K562 (cell line): Measurements from ENCODE around the gene NQO2. TPM values are rescaled to one million over a fixed set of nuclear protein-coding genes. Genes with fewer than 3 reads are reported as not detected.

Experiments used
- CEBPG ChIP-seq, 3 experiments: fragments of 200-800 bp in 1 of 3; sonication (Bioruptor generic) in 1 of 3; sonication (generic) in 1 of 3; formaldehyde crosslinking in 1 of 3; IDR thresholded peaks in 2 of 3; conservative IDR thresholded peaks in 1 of 3; 2 replicates each; pipeline versions ENCODE4 v1.6.1 to v1.8.0; 2016 to 2022; ENCODE audit warnings: missing compliant biosample characterization in 2 of 3, missing genetic modification characterization in 2 of 3, mild to moderate bottlenecking in 1 of 3, missing genetic modification reagents in 1 of 3
- DIDO1 ChIP-seq: fragments of 450-650 bp; IDR thresholded peaks from 2 replicates; pipeline ENCODE4 v1.6.1; 2016; ENCODE audit warnings: low read depth, missing biosample characterization, missing genetic modification characterization
- E2F1 ChIP-seq: sonication (generic); formaldehyde crosslinking; IDR thresholded peaks from 2 replicates; pipeline ENCODE4 v1.8.1; 2023; ENCODE audit warnings: mild to moderate bottlenecking, missing genetic modification reagents, moderate library complexity
- FOXK1 ChIP-seq: sonication (generic); formaldehyde crosslinking; IDR thresholded peaks from 2 replicates; pipeline ENCODE4 v1.8.0; 2022; ENCODE audit warnings: missing genetic modification reagents, mild to moderate bottlenecking, borderline replicate concordance
- GATAD2A ChIP-seq: fragments of 450-650 bp; IDR thresholded peaks from 2 replicates; pipeline ENCODE4 v1.6.1; 2017
- GATAD2B ChIP-seq: fragments of 450-650 bp; IDR thresholded peaks from 2 replicates; pipeline ENCODE4 v1.6.1; 2017; ENCODE audit warnings: mild to moderate bottlenecking, borderline replicate concordance
- KDM5B ChIP-seq: fragments of 200-600 bp; sonication (generic); IDR thresholded peaks from 2 replicates; pipeline ENCODE4 v1.6.1; 2012; ENCODE audit warnings: low read depth, mild to moderate bottlenecking, moderate library complexity, low read length, control low read depth, inconsistent platforms; ENCODE audit not compliant: insufficient replicate concordance
- MYBL2 ChIP-seq, 2 experiments: fragments of 450-650 bp in 1 of 2; sonication (generic) in 1 of 2; formaldehyde crosslinking in 1 of 2; IDR thresholded peaks; 2 replicates each; pipeline versions ENCODE4 v1.6.1 to v1.8.1; 2017 to 2022; ENCODE audit warnings: borderline replicate concordance in 1 of 2, inconsistent platforms in 1 of 2, low read depth in 1 of 2, mild to moderate bottlenecking in 1 of 2, missing genetic modification reagents in 1 of 2, moderate library complexity in 1 of 2
- MYC ChIP-seq, 2 experiments: fragments of 250-450 bp in 1 of 2; sonication (Bioruptor Pico) in 1 of 2; IDR thresholded peaks; 2 replicates each; pipeline versions ENCODE4 v1.5.1 to v1.6.1; 2012 to 2021; ENCODE audit warnings: low read depth in 2 of 2, borderline replicate concordance in 1 of 2, improper control_type of control experiment in 1 of 2, low read length in 1 of 2, mild to moderate bottlenecking in 1 of 2, moderate library complexity in 1 of 2
- NCOA1 ChIP-seq: fragments of 450-650 bp; IDR thresholded peaks from 2 replicates; pipeline ENCODE4 v1.6.1; 2016; ENCODE audit warnings: low read depth
- PHF21A ChIP-seq: fragments of 450-650 bp; IDR thresholded peaks from 2 replicates; pipeline ENCODE4 v1.6.1; 2017; ENCODE audit warnings: low read depth, borderline replicate concordance
- PML ChIP-seq: IDR thresholded peaks from 2 replicates; pipeline ENCODE4 v1.6.1; 2012; ENCODE audit warnings: low read length, inconsistent platforms
- POLR2B ChIP-seq: fragments of 450-650 bp; IDR thresholded peaks from 2 replicates; pipeline ENCODE4 v1.6.1; 2018; ENCODE audit warnings: low read depth; ENCODE audit not compliant: partially characterized antibody
- TBL1XR1 ChIP-seq, 2 experiments: IDR thresholded peaks; 2 replicates each; pipeline ENCODE4 v1.6.1; 2012; ENCODE audit warnings: improper control_type of control experiment in 2 of 2, low read length in 2 of 2, mild to moderate bottlenecking in 1 of 2
- TCF7 ChIP-seq: sonication (generic); IDR thresholded peaks from 2 replicates; pipeline ENCODE4 v1.6.1; 2016; ENCODE audit warnings: antibody characterized with exemption, borderline replicate concordance
- USF2 ChIP-seq: sonication (generic); formaldehyde crosslinking; IDR thresholded peaks from 2 replicates; pipeline ENCODE4 v1.5.0; 2020; ENCODE audit warnings: missing genetic modification reagents
- ZFP1 ChIP-seq: fragments of 450-650 bp; formaldehyde crosslinking; IDR thresholded peaks from 2 replicates; pipeline ENCODE4 v1.4.0; 2020; ENCODE audit warnings: mild to moderate bottlenecking, mixed read lengths
- ZNF311 ChIP-seq: fragments of 250-450 bp; sonication (Bioruptor Pico); IDR thresholded peaks from 2 replicates; pipeline ENCODE4 v1.4.0; 2020; ENCODE audit warnings: mild to moderate bottlenecking, moderate library complexity
- ZNF41 ChIP-seq: fragments of 250-450 bp; sonication (Bioruptor Pico); conservative IDR thresholded peaks from 2 replicates; pipeline ENCODE4 v1.4.0; 2020; ENCODE audit warnings: mild to moderate bottlenecking
- ZNF707 ChIP-seq: fragments of 250-450 bp; sonication (Bioruptor Pico); conservative IDR thresholded peaks from 2 replicates; pipeline ENCODE4 v1.8.0; 2022; ENCODE audit warnings: inconsistent platforms, mild to moderate bottlenecking, moderate library complexity
- polyA plus RNA-seq, 8 experiments: library from polyadenylated mRNA; depleted of rRNA in 4 of 8; stranded (reverse) in 5 of 8; unstranded in 3 of 8; fragments of >200 nt; fragmentation: Nextera tagmentation in 2 of 8; fragmentation: Illumina TruSeq in 1 of 8; extraction: Ambion mirVana in 2 of 8; extraction: Trizol in 1 of 8; gene quantifications; 2 replicates each; pipeline versions ENCODE4 v1.2.1 to v1.2.3, GENCODE V29; 2011 to 2014; ENCODE audit warnings: inconsistent platforms in 1 of 8, missing spikeins in 1 of 8
- total RNA-seq, 7 experiments: library from RNA; depleted of rRNA in 6 of 7; stranded (reverse); fragments of >200 nt in 6 of 7; fragmentation: Illumina TruSeq in 2 of 7; extraction: Trizol in 2 of 7; gene quantifications; 2 replicates each; pipeline versions ENCODE4 v1.2.1 to v1.2.3, GENCODE V29; 2011 to 2021; ENCODE audit warnings: low replicate concordance in 1 of 7
- TF ChIP-seq, protein P1 (sequence below): sonication (generic); formaldehyde crosslinking; IDR thresholded peaks from 2 replicates; pipeline ENCODE4 v1.9.0; 2022; ENCODE audit warnings: mild to moderate bottlenecking, missing genetic modification reagents
- TF ChIP-seq, protein P2 (sequence below): fragments of 450-650 bp; formaldehyde crosslinking; IDR thresholded peaks from 2 replicates; pipeline ENCODE4 v1.4.0; 2020; ENCODE audit warnings: mild to moderate bottlenecking

The NQO2 gene
- total and polyA plus RNA-seq, 9 of the 15 experiments (the other 6 are each of a cell fraction or from before 2014, with no cell fraction given) = 54.6 to 214 (median 116) TPM

- TF ChIP-seq MYBL2 (IDR thresholded peaks at IDR 0.05; ENCODE audit: low read depth) (no peak), MYBL2 (CRISPR knock-in tag; IDR thresholded peaks at IDR 0.05; ENCODE audit: borderline replicate concordance) (no peak), DIDO1 (tag) (no peak), PML (peak; percentile 60; the same call in 1 of the 2 replicates), POLR2B (peak; percentile 95), FOXK1 (CRISPR knock-in tag) (peak; percentile 18; the same call in 1 of the 2 replicates), CEBPG (CRISPR knock-in tag; IDR thresholded peaks at IDR 0.05) (no peak; the same call in 1 of the 2 replicates), CEBPG (tag; conservative IDR thresholded peaks at IDR 0.05 in 1 of 2, IDR thresholded peaks at IDR 0.05 in 1 of 2) (no peak), MYC (IDR thresholded peaks at IDR 0.05; ENCODE audit: low read depth, low read length) (peak; percentile 67; the same call in 1 of the 2 replicates), MYC (CRISPR knock-in tag; IDR thresholded peaks at IDR 0.05; ENCODE audit: borderline replicate concordance, low read depth) (peak; percentile 81; the same call in 1 of the 2 replicates), KDM5B (peak; percentile 95), TCF7 (0 out of 2 replicates have a peak, but pooled peaks have one; percentile 19), GATAD2B (no peak), ZNF41 (CRISPR knock-in tag) (no peak), TBL1XR1 (IDR thresholded peaks at IDR 0.05; ENCODE audit: low read length in 2 of 2) (peak in 1 of 2 experiments; percentile 57; a peak in 1 of 4 replicates), PHF21A (no peak), ZNF311 (CRISPR knock-in tag) (no peak), ZNF707 (CRISPR knock-in tag) (no peak), GATAD2A (no peak), NCOA1 (peak; percentile 46; the same call in 1 of the 2 replicates), ZFP1 (CRISPR knock-in tag) (no peak; the same call in 1 of the 2 replicates), E2F1 (CRISPR knock-in tag) (peak; percentile 67; the same call in 1 of the 2 replicates), USF2 (CRISPR knock-in tag) (no peak)
- TF ChIP-seq, protein P1, sequence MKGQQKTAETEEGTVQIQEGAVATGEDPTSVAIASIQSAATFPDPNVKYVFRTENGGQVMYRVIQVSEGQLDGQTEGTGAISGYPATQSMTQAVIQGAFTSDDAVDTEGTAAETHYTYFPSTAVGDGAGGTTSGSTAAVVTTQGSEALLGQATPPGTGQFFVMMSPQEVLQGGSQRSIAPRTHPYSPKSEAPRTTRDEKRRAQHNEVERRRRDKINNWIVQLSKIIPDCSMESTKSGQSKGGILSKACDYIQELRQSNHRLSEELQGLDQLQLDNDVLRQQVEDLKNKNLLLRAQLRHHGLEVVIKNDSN (CRISPR knock-in tag) = no peak
- TF ChIP-seq, protein P2, sequence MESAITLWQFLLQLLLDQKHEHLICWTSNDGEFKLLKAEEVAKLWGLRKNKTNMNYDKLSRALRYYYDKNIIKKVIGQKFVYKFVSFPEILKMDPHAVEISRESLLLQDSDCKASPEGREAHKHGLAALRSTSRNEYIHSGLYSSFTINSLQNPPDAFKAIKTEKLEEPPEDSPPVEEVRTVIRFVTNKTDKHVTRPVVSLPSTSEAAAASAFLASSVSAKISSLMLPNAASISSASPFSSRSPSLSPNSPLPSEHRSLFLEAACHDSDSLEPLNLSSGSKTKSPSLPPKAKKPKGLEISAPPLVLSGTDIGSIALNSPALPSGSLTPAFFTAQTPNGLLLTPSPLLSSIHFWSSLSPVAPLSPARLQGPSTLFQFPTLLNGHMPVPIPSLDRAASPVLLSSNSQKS (CRISPR knock-in tag) = no peak
Observed at GRCh38 chr6:2999618-3000557, at the start of gene NQO2 (continued).
